BLaER1 treated with 17β-estradiol and CSF1 and Interleukin-3, amounts not matched to agents 10 nM and 100 nM (cell line): ENCODE data around the gene ZNF891.

ENCODE experiments used
- H3K27ac ChIP-seq, 11 experiments: shearing (Covaris generic); formaldehyde crosslinking; 2 replicates each; pipeline ENCODE4 v1.8.1; 2022
- H3K27me3 ChIP-seq, 11 experiments: shearing (Covaris generic); formaldehyde crosslinking; 2 replicates each; pipeline ENCODE4 v1.8.1; 2022
- H3K36me3 ChIP-seq, 11 experiments: shearing (Covaris generic); formaldehyde crosslinking; 2 replicates each; pipeline ENCODE4 v1.8.1; 2022
- H3K4me1 ChIP-seq, 10 experiments: shearing (Covaris generic); formaldehyde crosslinking; 2 replicates each; pipeline ENCODE4 v1.8.1; 2022
- H3K4me2 ChIP-seq, 11 experiments: shearing (Covaris generic); formaldehyde crosslinking; 2 replicates each; pipeline ENCODE4 v1.8.1; 2022
- H3K4me3 ChIP-seq, 10 experiments: shearing (Covaris generic); formaldehyde crosslinking; 2 replicates each; pipeline ENCODE4 v1.8.1; 2022
- H3K9ac ChIP-seq, 11 experiments: shearing (Covaris generic); formaldehyde crosslinking; 2 replicates each; pipeline ENCODE4 v1.8.1; 2022
- H3K9me3 ChIP-seq, 11 experiments: shearing (Covaris generic); formaldehyde crosslinking; replicated peaks in 1 of 11; 2 replicates each; pipeline ENCODE4 v1.8.1; 2022
- H4K20me1 ChIP-seq, 11 experiments: shearing (Covaris generic); formaldehyde crosslinking; 2 replicates each; pipeline ENCODE4 v1.8.1; 2022
- Cebpa-rat ChIP-seq, 11 experiments: shearing (Covaris generic); IDR thresholded peaks; 2 replicates each; pipeline ENCODE4 v1.8.1; 2022

ZNF891 gene

GRCh38 chr12:133081159-133081780, 48.8 kb downstream of the ZNF891 start:
- peaks cover 49 to 54% (median 50%) of the 10 kb centered on the region in 11 experiments for H3K36me3 ChIP-seq
- peak overlapping the region; percentile 80 to 91 (median 88) for H3K4me3 ChIP-seq
- peak overlapping the region; percentile 90 to 98 (median 93) for H3K9ac ChIP-seq
- peaks cover 0 to 18% (median 8%) of the 10 kb centered on the region in 10 experiments; a peak in 13 of 20 replicates for H3K4me1 ChIP-seq
- H3K27ac ChIP-seq = peak overlapping the region; percentile 94 to 99 (median 96)
- peak overlapping the region; percentile 67 to 93 (median 76) for H3K4me2 ChIP-seq
- no peaks in the 10 kb centered on the region for H4K20me1 ChIP-seq
- peaks cover 85 to 90% (median 88%) of the 10 kb centered on the region in 11 experiments for H3K9me3 ChIP-seq
- TF ChIP-seq Cebpa-rat (IDR thresholded peaks at IDR 0.05) = no peak
- H3K27me3 ChIP-seq = no peaks in the 10 kb centered on the region; a peak in 1 of 22 replicates

- H3K4me3 ChIP-seq = peak within 1 kb of the TSS; percentile 80 to 91 (median 88)
- peak within 1 kb of the TSS; percentile 73 to 93 (median 78) for H3K4me2 ChIP-seq
- TF ChIP-seq Cebpa-rat (IDR thresholded peaks at IDR 0.05) = no peak
- H3K9ac ChIP-seq = peak within 1 kb of the TSS; percentile 90 to 98 (median 93)
- peaks cover 41 to 46% (median 43%) of the 10 kb centered on the region in 11 experiments for H3K36me3 ChIP-seq
- no peaks in the 10 kb centered on the region for H4K20me1 ChIP-seq
- peak within 1 kb of the TSS; percentile 94 to 99 (median 96) for H3K27ac ChIP-seq
- H3K27me3 ChIP-seq = no peaks in the 10 kb centered on the region; a peak in 1 of 22 replicates
- peaks cover 85 to 90% (median 87%) of the 10 kb centered on the region in 11 experiments for H3K9me3 ChIP-seq
- peaks cover 0 to 18% (median 8%) of the 10 kb centered on the region in 10 experiments; a peak in 13 of 20 replicates for H3K4me1 ChIP-seq
These were observed 49.5 kb downstream of the ZNF891 start, which contains the start of gene ZNF140 for GRCh38 chr12:133080368-133081158. TSS of gene ZNF140 (plus strand) at chr12:133080923. CDS start at chr12:133081321, 398 bp downstream.

GRCh38 chr12:133080026-133080367, 50.1 kb downstream of the ZNF891 start:
- no peaks in the 10 kb centered on the region for H4K20me1 ChIP-seq
- no peak for TF ChIP-seq Cebpa-rat (IDR thresholded peaks at IDR 0.05)
- peaks cover 0 to 18% (median 8%) of the 10 kb centered on the region in 10 experiments; a peak in 13 of 20 replicates for H3K4me1 ChIP-seq
- peak overlapping the region; percentile 94 to 99 (median 96) for H3K27ac ChIP-seq
- H3K27me3 ChIP-seq = no peaks in the 10 kb centered on the region; a peak in 1 of 22 replicates
- peak overlapping the region; percentile 73 to 87 (median 77) for H3K4me2 ChIP-seq
- H3K9ac ChIP-seq = peak overlapping the region; percentile 90 to 98 (median 93)
- H3K9me3 ChIP-seq = peaks cover 85 to 90% (median 87%) of the 10 kb centered on the region in 11 experiments
- peak overlapping the region; percentile 80 to 91 (median 88) for H3K4me3 ChIP-seq
- H3K36me3 ChIP-seq = peaks cover 36 to 41% (median 37%) of the 10 kb centered on the region in 11 experiments

GRCh38 chr12:133073836-133074235, 56.2 kb downstream of the ZNF891 start:
- H4K20me1 ChIP-seq = no peaks in the 10 kb centered on the region
- H3K4me3 ChIP-seq = no peak overlapping the region
- peaks cover 97 to 100% (median 98%) of the 10 kb centered on the region in 11 experiments for H3K9me3 ChIP-seq
- TF ChIP-seq Cebpa-rat (IDR thresholded peaks at IDR 0.05) = no peak
- H3K36me3 ChIP-seq = peaks cover 0 to 8% (median 0%) of the 10 kb centered on the region in 11 experiments; a peak in 1 of 22 replicates
- no peaks in the 10 kb centered on the region for H3K27me3 ChIP-seq
- H3K27ac ChIP-seq = no peak overlapping the region
- H3K4me2 ChIP-seq = no peak overlapping the region
- H3K9ac ChIP-seq = no peak overlapping the region
- no peaks in the 10 kb centered on the region for H3K4me1 ChIP-seq

GRCh38 chr12:133063556-133063955, 66.5 kb downstream of the ZNF891 start:
- no peak overlapping the region for H3K4me2 ChIP-seq
- H3K27me3 ChIP-seq = no peaks in the 10 kb centered on the region
- no peak overlapping the region for H3K9ac ChIP-seq
- no peak overlapping the region for H3K27ac ChIP-seq
- no peak for TF ChIP-seq Cebpa-rat (IDR thresholded peaks at IDR 0.05)
- H3K36me3 ChIP-seq = peaks cover 55 to 81% (median 58%) of the 10 kb centered on the region in 11 experiments
- H3K4me3 ChIP-seq = peak overlapping the region; percentile 0 to 51 (median 28); a peak in 14 of 20 replicates
- no peaks in the 10 kb centered on the region for H3K4me1 ChIP-seq
- H3K9me3 ChIP-seq = peaks cover 100% of the 10 kb centered on the region in 11 experiments
- no peaks in the 10 kb centered on the region for H4K20me1 ChIP-seq

GRCh38 chr12:133061954-133062353, 68.1 kb downstream of the ZNF891 start:
- Histone ChIP-seq H3K4me2 (no peak overlapping the region), H3K36me3 (peaks cover 71 to 95% (median 74%) of the 10 kb centered on the region in 11 experiments), H4K20me1 (no peaks in the 10 kb centered on the region), H3K9ac (no peak overlapping the region), H3K27ac (no peak overlapping the region), H3K27me3 (no peaks in the 10 kb centered on the region), H3K4me1 (no peaks in the 10 kb centered on the region), H3K9me3 (peaks cover 100% of the 10 kb centered on the region in 11 experiments), H3K4me3 (peak overlapping the region in 9 of 10 experiments; percentile 0 to 48 (median 32); a peak in 8 of 20 replicates)
- TF ChIP-seq Cebpa-rat (IDR thresholded peaks at IDR 0.05) = no peak

- TF ChIP-seq Cebpa-rat (IDR thresholded peaks at IDR 0.05) = no peak
- H3K27ac ChIP-seq = no peak overlapping the region
- H3K9me3 ChIP-seq = peaks cover 99 to 100% (median 100%) of the 10 kb centered on the region in 11 experiments
- H3K4me2 ChIP-seq = no peak overlapping the region
- peak overlapping the region; percentile 19 to 48 (median 38); a peak in 15 of 20 replicates for H3K4me3 ChIP-seq
- H3K9ac ChIP-seq = no peak overlapping the region
- H3K27me3 ChIP-seq = no peaks in the 10 kb centered on the region
- peaks cover 93 to 100% (median 100%) of the 10 kb centered on the region in 11 experiments for H3K36me3 ChIP-seq
- no peaks in the 10 kb centered on the region for H3K4me1 ChIP-seq
- H4K20me1 ChIP-seq = no peaks in the 10 kb centered on the region
These were observed 71.6 kb downstream of the ZNF891 start for GRCh38 chr12:133058203-133059113.

- peaks cover 99 to 100% (median 100%) of the 10 kb centered on the region in 11 experiments for H3K9me3 ChIP-seq
- H3K36me3 ChIP-seq = peaks cover 93 to 100% (median 100%) of the 10 kb centered on the region in 11 experiments
- no peaks in the 10 kb centered on the region for H4K20me1 ChIP-seq
- TF ChIP-seq Cebpa-rat (IDR thresholded peaks at IDR 0.05) = no peak
- H3K9ac ChIP-seq = no peak overlapping the region
- H3K4me2 ChIP-seq = no peak overlapping the region
- H3K27ac ChIP-seq = no peak overlapping the region
- no peaks in the 10 kb centered on the region for H3K27me3 ChIP-seq
- H3K4me1 ChIP-seq = no peaks in the 10 kb centered on the region
- peak overlapping the region; percentile 5 to 48 (median 39); a peak in 16 of 20 replicates for H3K4me3 ChIP-seq
These were observed 72.6 kb downstream of the ZNF891 start for GRCh38 chr12:133057446-133057845.
